Measurements from ENCODE around the gene DUSP3. TPM values are rescaled to one million over a fixed set of nuclear protein-coding genes. Genes with fewer than 3 reads are reported as not detected.
"Not testable (repeated sequence)": the region's sequence is repeated elsewhere in the genome, so short reads cannot be mapped to it uniquely, and the experiment has no call there.

DUSP3 gene
- total RNA-seq, 1 donor from 2014 or later: 60.2 TPM

DNA sequence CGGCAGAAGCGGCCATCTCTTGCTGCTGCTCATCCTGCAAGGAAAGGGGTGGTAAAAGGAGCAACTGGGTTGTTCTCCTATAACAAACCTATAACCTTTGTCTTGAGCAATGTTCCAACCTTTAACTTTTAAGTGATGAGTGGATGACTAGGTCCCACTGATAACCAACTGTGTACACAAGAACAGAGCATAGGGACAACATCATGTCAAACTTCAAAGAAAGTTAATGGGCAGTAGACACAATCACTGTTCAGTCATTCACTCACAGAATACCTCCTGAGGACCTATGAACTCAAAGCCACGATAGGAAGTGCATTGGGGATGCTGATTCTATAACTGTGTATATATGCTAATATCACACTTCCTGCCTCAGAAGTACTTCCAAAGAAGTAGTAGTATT, 23.1 kb upstream of the DUSP3 start:
- Mint-ChIP-seq H3K4me3 (ENCODE audit: unreplicated experiment) (no peak overlapping the region), H3K27ac (ENCODE audit: unreplicated experiment) (no peak overlapping the region), H3K4me1 (ENCODE audit: low read depth) (no peaks in the 10 kb centered on the region), H3K27me3 (ENCODE audit: low read depth) (no peaks in the 10 kb centered on the region), H3K9me3 (ENCODE audit: low read depth) (peaks cover 4% of the 10 kb centered on the region), H3K36me3 (ENCODE audit: low read depth) (peaks cover 21% of the 10 kb centered on the region)
- TF ChIP-seq, protein P1, sequence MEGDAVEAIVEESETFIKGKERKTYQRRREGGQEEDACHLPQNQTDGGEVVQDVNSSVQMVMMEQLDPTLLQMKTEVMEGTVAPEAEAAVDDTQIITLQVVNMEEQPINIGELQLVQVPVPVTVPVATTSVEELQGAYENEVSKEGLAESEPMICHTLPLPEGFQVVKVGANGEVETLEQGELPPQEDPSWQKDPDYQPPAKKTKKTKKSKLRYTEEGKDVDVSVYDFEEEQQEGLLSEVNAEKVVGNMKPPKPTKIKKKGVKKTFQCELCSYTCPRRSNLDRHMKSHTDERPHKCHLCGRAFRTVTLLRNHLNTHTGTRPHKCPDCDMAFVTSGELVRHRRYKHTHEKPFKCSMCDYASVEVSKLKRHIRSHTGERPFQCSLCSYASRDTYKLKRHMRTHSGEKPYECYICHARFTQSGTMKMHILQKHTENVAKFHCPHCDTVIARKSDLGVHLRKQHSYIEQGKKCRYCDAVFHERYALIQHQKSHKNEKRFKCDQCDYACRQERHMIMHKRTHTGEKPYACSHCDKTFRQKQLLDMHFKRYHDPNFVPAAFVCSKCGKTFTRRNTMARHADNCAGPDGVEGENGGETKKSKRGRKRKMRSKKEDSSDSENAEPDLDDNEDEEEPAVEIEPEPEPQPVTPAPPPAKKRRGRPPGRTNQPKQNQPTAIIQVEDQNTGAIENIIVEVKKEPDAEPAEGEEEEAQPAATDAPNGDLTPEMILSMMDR (IDR thresholded peaks at IDR 0.05): no peak
- DNase-seq (ENCODE audit: low spot score): no peak

DNA sequence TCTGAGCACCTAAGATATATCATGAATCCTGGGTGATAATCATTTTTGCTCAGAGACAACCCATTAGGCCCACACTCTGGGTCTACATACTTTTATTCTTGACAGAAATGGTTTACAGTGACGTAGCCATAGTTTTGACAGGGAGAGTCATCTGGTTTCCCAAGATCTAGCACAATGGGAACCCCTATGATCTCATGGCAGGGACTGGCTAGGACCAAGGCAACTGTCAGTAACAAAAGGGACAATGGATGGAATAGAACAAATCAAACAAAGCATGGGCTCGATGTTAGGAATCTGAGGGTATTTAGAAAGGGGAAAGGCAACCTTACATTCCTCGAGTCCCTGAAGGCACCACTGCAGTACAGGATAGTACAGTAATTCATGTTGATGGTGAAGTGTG, 22.0 kb upstream of the DUSP3 start:
- Mint-ChIP-seq H3K36me3 (ENCODE audit: low read depth) (peaks cover 21% of the 10 kb centered on the region), H3K4me3 (ENCODE audit: unreplicated experiment) (no peak overlapping the region), H3K27ac (ENCODE audit: unreplicated experiment) (no peak overlapping the region), H3K27me3 (ENCODE audit: low read depth) (no peaks in the 10 kb centered on the region), H3K4me1 (ENCODE audit: low read depth) (no peaks in the 10 kb centered on the region), H3K9me3 (ENCODE audit: low read depth) (peaks cover 12% of the 10 kb centered on the region)
- TF ChIP-seq, protein P1 (IDR thresholded peaks at IDR 0.05): no peak
- DNase-seq (ENCODE audit: low spot score): no peak

- H3K27me3 Mint-ChIP-seq (ENCODE audit: low read depth): no peaks in the 10 kb centered on the region
- H3K27ac Mint-ChIP-seq (ENCODE audit: unreplicated experiment): no peak overlapping the region
- peaks cover 23% of the 10 kb centered on the region for H3K9me3 Mint-ChIP-seq (ENCODE audit: low read depth)
- TF ChIP-seq, protein P1 (IDR thresholded peaks at IDR 0.05): no peak
- no peak overlapping the region for H3K4me3 Mint-ChIP-seq (ENCODE audit: unreplicated experiment)
- H3K36me3 Mint-ChIP-seq (ENCODE audit: low read depth): peaks cover 18% of the 10 kb centered on the region
- DNase-seq (ENCODE audit: low spot score): no peak
- H3K4me1 Mint-ChIP-seq (ENCODE audit: low read depth): no peaks in the 10 kb centered on the region
These were observed 20.3 kb upstream of the DUSP3 start for GRCh38 chr17:43799047-43799446.

GRCh38 chr17:43798024-43798423, 19.2 kb upstream of the DUSP3 start:
- not testable (repeated sequence) for H3K27me3 Mint-ChIP-seq (ENCODE audit: low read depth); H3K4me3 Mint-ChIP-seq (ENCODE audit: unreplicated experiment); H3K27ac Mint-ChIP-seq (ENCODE audit: unreplicated experiment); DNase-seq (ENCODE audit: low spot score); H3K4me1 Mint-ChIP-seq (ENCODE audit: low read depth)
- H3K9me3 Mint-ChIP-seq (ENCODE audit: low read depth): peaks cover 29% of the 10 kb centered on the region
- H3K36me3 Mint-ChIP-seq (ENCODE audit: low read depth): peaks cover 19% of the 10 kb centered on the region

GRCh38 chr17:43792668-43793067, 13.9 kb upstream of the DUSP3 start:
- DNase-seq (ENCODE audit: low spot score); H3K4me3 Mint-ChIP-seq (ENCODE audit: unreplicated experiment); H3K27ac Mint-ChIP-seq (ENCODE audit: unreplicated experiment); H3K4me1 Mint-ChIP-seq (ENCODE audit: low read depth); H3K36me3 Mint-ChIP-seq (ENCODE audit: low read depth); H3K27me3 Mint-ChIP-seq (ENCODE audit: low read depth): not testable (repeated sequence)
- H3K9me3 Mint-ChIP-seq (ENCODE audit: low read depth): peaks cover 29% of the 10 kb centered on the region

DNA sequence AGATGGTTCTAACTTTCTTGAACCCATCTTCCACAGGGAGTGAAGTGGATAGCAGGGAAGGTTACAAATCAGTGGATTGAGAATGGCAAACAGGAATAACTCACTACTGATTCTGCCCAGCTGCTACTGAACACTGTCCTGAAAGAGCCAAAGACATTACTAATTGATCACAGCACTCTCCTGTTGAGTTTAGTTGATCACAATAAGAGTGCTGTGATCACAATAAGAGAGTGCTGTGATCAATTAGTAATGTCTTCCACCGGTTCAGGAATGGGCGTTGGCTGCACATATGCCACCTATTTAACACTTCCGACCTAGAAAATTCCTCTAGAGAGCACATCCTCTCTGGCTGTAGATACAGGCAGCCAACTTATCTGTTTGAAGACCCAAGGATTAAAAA, 12.8 kb upstream of the DUSP3 start:
- no peaks in the 10 kb centered on the region for H3K4me1 Mint-ChIP-seq (ENCODE audit: low read depth)
- no peaks in the 10 kb centered on the region for H3K27me3 Mint-ChIP-seq (ENCODE audit: low read depth)
- H3K27ac Mint-ChIP-seq (ENCODE audit: unreplicated experiment): no peak overlapping the region
- H3K36me3 Mint-ChIP-seq (ENCODE audit: low read depth): peaks cover 6% of the 10 kb centered on the region
- TF ChIP-seq, protein P1 (IDR thresholded peaks at IDR 0.05): no peak
- no peak for DNase-seq (ENCODE audit: low spot score)
- no peak overlapping the region for H3K4me3 Mint-ChIP-seq (ENCODE audit: unreplicated experiment)
- H3K9me3 Mint-ChIP-seq (ENCODE audit: low read depth): peaks cover 22% of the 10 kb centered on the region
